Measurements from ENCODE around the gene PLXNB1.

Gene PLXNB1

DNA sequence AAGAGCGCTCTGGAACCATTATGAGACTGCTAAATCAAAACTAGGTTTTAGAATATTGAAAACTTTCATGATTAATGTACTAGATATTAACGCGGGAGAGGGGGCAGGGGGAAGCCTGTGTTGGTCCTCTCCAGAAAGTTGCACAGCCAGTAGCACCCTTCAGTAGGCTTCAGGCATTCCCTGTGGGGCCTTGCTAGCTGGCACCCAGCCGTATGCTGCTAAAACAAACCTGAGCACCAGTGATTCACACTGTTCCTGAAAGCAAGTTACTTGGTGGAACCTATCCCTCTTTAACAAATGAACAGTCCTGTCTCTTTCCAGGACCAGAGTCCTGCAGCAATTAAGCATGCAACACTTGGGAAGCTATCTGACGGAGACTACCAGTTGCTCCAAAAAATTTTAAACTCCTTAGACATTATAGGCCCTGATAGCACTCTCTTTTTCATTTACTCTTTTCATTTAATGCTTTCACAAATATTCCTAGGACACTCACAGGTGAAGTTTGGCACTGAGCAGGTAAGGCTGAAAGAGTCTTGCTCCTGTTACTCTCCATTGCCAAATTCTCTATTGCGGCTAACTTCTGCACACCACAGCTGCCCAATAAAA is 15.5 kb upstream of the PLXNB1 start:
- POLR2A ChIA-PET, result interaction anchor here (0.7 to 1.8 kb wide), 2 partner anchors 13 to 27 kb away, joined by 3 to 6 read pairs; no protein-coding TSS in a partner anchor
- no peak for TF ChIP-seq CTCF (IDR thresholded peaks at IDR 0.05; ENCODE audit: control extremely low read depth, extremely low read depth, low read depth, missing control alignments)
- DNase-seq (ENCODE audit: extremely low spot score), result no peak
- CTCF ChIA-PET, result interaction anchor here (0.9 to 5.9 kb wide), 7 partner anchors 9 to 108 kb away, joined by 3 to 95 read pairs (median 7); no protein-coding TSS in a partner anchor

GRCh38 chr3:48441940-48442339 is 12.1 kb upstream of the PLXNB1 start:
- POLR2A ChIA-PET, result no interaction called here
- CTCF ChIA-PET, result interaction anchor here (1.3 to 22.2 kb wide), 2 partner anchors 11 to 29 kb away, joined by 4 to 863 read pairs; no protein-coding TSS in a partner anchor
- TF ChIP-seq CTCF (IDR thresholded peaks at IDR 0.05; ENCODE audit: control extremely low read depth, extremely low read depth, low read depth, missing control alignments), result no peak
- no peak for DNase-seq (ENCODE audit: extremely low spot score)

DNA sequence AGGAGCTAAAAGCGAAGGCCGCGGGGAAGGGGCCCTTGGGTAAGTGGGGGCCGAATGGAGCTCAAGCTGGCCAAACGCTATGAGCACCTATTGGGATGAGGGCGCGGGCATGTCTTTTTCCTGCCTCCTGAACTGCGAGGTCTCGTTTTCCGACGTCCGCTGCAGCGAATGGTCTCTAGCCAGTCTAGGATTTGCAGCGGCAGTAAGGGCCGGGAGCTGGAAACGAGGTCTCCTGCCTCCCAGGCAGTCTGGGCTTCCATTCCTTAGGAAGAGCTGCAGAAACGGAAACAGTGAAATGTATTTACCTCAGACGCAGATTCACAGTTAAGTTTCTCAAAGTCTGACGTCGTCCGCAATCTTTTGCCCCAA is 10.7 kb upstream of the PLXNB1 start:
- TF ChIP-seq CTCF (IDR thresholded peaks at IDR 0.05; ENCODE audit: control extremely low read depth, extremely low read depth, low read depth, missing control alignments), result no peak
- ChIA-PET POLR2A (no interaction called here), CTCF (interaction anchor here (1.2 to 22.2 kb wide), 3 partner anchors 13 to 109 kb away, joined by 4 to 863 read pairs (median 7); no protein-coding TSS in a partner anchor)
- no peak for DNase-seq (ENCODE audit: extremely low spot score)

DNA sequence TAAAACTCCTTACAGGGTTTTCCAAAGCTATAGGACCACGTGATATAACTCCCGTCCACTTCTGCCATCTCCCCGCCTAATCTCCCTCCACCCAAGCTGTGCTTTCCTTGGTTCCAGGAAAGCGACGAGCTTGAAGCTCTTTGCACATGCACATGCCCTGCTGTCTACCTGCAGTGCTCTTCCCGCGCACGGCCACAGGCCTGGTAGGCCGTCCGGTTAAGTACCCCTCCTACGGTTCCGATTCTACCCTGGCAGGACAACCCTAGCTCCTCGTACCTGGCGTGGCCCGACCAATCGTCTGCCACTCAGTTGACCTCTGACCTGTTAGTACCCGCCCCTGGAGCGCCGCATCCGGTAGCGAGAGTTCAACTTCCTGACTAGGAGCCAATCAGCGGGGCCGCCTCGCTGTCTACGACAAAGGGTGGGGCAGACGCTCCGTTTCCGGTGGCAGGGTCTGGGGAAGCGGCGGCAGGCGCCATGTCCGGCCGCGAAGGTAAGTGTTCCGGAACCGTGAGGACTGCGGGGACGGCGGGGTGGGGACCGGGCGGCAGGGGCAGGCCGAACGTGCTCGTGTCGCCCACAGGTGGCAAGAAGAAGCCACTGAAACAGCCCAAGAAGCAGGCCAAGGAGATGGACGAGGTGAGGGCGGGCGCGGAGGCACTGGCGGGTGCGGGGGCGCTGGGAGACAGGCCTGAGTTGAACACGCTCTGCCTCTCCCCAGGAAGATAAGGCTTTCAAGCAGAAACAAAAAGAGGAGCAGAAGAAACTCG is 10.1 kb upstream of the PLXNB1 start, which contains the start of the genes CCDC51 and TMA7:
TSS of gene CCDC51 (minus strand) at position 300 of the 770 bp plus-strand sequence. CDS start 4,991 bp downstream, outside the sequence.
TSS of gene TMA7 (plus strand) at position 438 of the 770 bp plus-strand sequence. CDS start at position 478, 40 bp downstream.
- CTCF ChIA-PET, result interaction anchor here (0.8 to 22.2 kb wide), 7 partner anchors 9 to 246 kb away, joined by 3 to 863 read pairs (median 4); no protein-coding TSS in a partner anchor
- no peak for TF ChIP-seq CTCF (IDR thresholded peaks at IDR 0.05; ENCODE audit: control extremely low read depth, extremely low read depth, low read depth, missing control alignments)
- peak; percentile 99 for DNase-seq (ENCODE audit: extremely low spot score)
- POLR2A ChIA-PET, result interaction anchor here (0.6 kb wide), 1 partner anchor 1818 kb away, joined by 4 read pairs; no protein-coding TSS in a partner anchor

DNA sequence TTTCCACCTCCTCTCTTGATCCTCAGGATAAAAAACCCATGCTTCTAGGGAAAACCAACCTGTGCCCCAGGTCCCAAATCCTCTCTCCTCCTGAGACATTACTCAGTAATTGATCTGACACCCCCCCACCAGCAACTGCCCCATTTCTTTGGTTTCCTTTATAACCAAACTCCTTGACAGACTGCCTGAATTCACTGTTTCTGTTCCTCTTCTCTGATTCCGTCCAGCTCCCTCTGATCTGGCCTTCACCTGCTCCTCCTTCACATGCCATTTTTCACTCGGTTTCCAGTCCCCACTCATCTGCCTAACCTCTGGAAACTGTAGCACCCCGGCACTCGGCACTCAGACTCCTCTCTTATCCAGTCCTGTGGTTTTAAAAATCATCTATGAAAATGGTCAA is 7.9 kb upstream of the PLXNB1 start:
- DNase-seq (ENCODE audit: extremely low spot score), result peak; percentile 21
- POLR2A ChIA-PET, result no interaction called here
- CTCF ChIA-PET, result interaction anchor here (1.4 to 22.2 kb wide), 8 partner anchors 24 to 243 kb away, joined by 5 to 863 read pairs (median 44); partner anchors contain the start of genes PFKFB4 and ZNF589
- no peak for TF ChIP-seq CTCF (IDR thresholded peaks at IDR 0.05; ENCODE audit: control extremely low read depth, extremely low read depth, low read depth, missing control alignments)

- CTCF ChIA-PET, result interaction anchor here (0.7 to 22.2 kb wide), 65 partner anchors 9 to 916 kb away, joined by 3 to 863 read pairs (median 8); partner anchors contain the start of genes ATRIP, CAMP, CDC25A and NCKIPSD
- POLR2A ChIA-PET, result interaction anchor here (1.0 to 2.3 kb wide), 4 partner anchors 10 to 168 kb away, joined by 3 to 8 read pairs (median 5); partner anchors contain the start of gene ATRIP
- DNase-seq (ENCODE audit: extremely low spot score), result no peak
- TF ChIP-seq CTCF (IDR thresholded peaks at IDR 0.05; ENCODE audit: control extremely low read depth, extremely low read depth, low read depth, missing control alignments), result no peak
Measured at GRCh38 chr3:48436855-48437254, 7.0 kb upstream of the PLXNB1 start.

All from GM10248 (cell line).